GM08714 (cell line): ENCODE data around the gene SLC22A23.

ENCODE experiments used
- H3K4me3 ChIP-seq: fragments of 200-500 bp; sonication (Bioruptor generic); 2 replicates; pipeline ENCODE4 v1.5.1; 2014; ENCODE audit warnings: mild to moderate bottlenecking, low read length, inconsistent platforms
- ZNF274 ChIP-seq: IDR thresholded peaks from 2 replicates; pipeline ENCODE4 v1.6.1; 2012; ENCODE audit warnings: mild to moderate bottlenecking, low read depth, low read length

The SLC22A23 gene

GRCh38 chr6:3363296-3364025 lies 93.4 kb downstream of the SLC22A23 start:
- H3K4me3 ChIP-seq = no peak overlapping the region
- TF ChIP-seq ZNF274 = no peak

DNA sequence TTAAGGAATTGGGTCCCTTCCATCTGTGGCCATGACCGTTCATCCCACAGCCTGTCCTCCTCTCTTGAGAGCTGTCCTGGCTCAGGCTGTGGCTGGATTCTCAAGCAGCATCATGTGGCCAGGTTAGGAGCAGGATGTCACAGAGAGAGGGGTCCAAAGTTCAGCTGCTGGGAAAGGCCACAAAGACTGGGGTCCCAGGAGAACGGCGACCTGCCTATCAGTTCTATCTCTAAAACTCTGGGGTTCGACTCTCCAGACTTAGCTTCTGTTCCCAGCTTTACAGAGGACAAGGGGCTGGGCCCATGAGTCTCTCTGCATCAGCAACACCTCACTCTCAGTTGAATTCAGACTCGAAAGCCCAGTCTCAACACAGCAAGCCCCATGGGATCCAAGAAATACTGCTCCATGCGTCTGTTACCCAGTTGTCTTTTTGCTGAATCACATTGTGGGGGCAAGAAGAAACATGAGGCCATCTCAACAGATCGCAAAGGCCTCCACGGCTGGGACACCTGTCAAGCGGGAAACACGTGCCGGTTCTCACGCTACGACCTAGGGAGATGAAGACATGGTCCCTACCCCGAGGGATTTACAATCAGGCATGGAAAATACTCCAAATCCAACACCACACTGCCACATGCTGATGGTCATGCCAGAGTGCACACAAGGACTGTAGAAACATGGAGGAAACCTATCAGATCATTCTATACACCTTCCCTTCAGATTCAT lies 95.4 kb downstream of the SLC22A23 start:
- no peak for TF ChIP-seq ZNF274
- no peak overlapping the region for H3K4me3 ChIP-seq

DNA sequence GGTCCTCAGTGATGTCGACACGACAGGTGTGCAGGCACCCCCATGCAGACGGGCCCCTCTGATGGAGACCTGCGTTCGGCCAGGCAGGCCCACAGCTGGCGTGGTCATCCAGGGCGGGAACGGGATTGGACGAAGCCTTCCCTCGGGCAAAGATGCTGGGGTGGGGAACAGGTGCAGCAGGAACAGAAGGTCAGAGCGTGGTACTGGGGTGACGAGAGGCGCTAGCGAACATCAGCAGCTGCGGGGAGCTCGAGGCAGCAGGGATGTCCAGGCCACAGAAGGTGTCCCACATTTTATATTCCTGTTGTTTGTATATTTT lies 96.2 kb downstream of the SLC22A23 start:
- no peak for TF ChIP-seq ZNF274
- no peak overlapping the region for H3K4me3 ChIP-seq

DNA sequence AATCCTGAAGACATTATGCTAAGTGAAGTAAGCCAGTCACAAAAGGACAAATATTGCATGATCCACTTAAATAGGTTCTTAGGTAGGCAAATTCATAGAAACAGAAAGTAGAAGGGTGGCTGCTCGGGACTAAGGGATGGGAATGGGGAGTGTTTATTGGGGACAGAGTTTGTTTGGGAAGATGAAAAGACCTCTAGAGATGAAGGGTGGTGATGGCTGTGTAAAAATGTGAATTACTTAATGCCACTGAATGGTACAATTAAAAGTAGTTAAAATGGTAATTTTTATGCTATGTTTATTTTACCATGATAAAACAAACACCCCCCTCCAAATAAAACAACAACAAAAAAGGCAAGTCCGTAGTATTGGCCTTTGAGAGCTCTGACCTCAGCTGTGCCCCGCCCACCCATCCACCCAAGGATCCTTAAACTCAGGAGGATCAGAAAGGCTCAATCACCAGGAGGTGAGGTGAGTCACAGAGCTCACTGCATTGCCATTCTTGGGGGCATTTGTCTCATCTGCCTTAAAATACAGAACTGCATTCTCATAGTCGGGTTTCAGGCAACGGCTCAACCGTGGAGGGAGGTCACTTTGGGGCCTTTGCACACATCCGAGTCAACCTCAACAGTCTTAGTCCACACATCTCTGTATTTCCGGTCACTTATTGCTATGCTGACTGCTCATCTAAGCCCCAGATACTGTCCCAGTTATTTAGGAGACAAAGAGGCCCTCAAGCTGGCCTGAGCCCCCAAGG lies 96.7 kb downstream of the SLC22A23 start:
- TF ChIP-seq ZNF274 = no peak
- no peak overlapping the region for H3K4me3 ChIP-seq

- no peak overlapping the region for H3K4me3 ChIP-seq
- no peak for TF ChIP-seq ZNF274
These were observed 97.6 kb downstream of the SLC22A23 start for GRCh38 chr6:3359101-3359752.

- TF ChIP-seq ZNF274 = no peak
- no peak overlapping the region for H3K4me3 ChIP-seq
These were observed 98.3 kb downstream of the SLC22A23 start for GRCh38 chr6:3358413-3359100.

GRCh38 chr6:3357678-3358077 lies 99.2 kb downstream of the SLC22A23 start:
- no peak overlapping the region for H3K4me3 ChIP-seq
- TF ChIP-seq ZNF274 = no peak

GRCh38 chr6:3356824-3357420 lies 99.9 kb downstream of the SLC22A23 start:
- TF ChIP-seq ZNF274 = no peak
- no peak overlapping the region for H3K4me3 ChIP-seq

DNA sequence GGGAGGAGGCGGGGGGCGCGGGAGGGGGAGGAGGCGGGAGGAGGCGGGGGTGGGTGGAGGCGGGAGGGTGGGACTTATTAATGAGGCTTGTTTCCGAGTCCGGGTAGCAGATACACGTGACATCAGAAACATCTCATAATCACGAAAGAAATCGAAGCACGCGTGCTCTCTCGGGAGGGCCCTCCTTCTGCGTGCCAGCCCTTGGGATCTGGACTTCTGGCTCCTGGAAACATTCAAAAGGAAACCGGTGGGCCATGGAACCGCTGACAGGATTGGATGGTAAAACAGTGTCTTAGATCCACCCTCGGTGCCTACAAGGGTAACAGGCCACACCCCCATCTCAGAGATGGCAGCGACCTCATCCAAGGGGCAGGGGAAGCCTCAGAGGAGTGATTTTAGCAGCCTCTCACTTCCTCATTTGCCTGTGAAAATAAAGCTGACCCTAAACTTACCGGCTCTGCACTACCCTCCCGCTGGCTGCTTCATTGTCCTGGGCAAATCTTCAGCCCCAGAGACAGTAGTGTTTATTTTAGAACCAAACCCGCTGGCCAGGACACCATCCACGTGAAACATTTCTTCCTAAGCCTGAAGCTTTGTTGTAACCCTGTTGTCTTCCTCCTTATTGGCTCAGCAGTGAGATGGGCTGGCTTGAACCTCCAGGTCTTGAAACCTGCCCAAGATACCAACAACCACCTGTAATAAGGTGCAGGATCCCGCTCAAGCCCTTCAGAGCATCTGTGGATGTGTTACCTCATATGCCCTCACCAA lies 100.6 kb downstream of the SLC22A23 start:
- H3K4me3 ChIP-seq = peak overlapping the region; percentile 12; the same call in 1 of the 2 replicates
- no peak for TF ChIP-seq ZNF274

- H3K4me3 ChIP-seq = no peak overlapping the region
- TF ChIP-seq ZNF274 = no peak
These were observed 101.3 kb downstream of the SLC22A23 start for GRCh38 chr6:3355358-3356055.

DNA sequence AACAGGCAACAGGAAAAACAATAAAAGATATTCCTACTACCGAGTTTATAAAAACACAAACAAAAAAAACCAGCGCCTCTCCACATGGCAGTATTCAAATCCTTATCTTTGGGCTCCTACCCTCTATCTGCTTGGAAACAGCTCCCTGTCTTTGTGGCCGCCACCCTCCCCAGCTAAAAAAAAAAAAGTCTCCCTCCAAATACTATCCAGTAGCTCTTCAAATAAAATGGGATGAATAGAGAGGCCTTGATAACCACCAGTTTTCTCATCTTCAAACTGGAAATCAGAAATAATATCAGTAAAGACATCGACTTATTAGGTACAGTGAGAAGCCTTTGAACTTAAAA lies 101.9 kb downstream of the SLC22A23 start:
- no peak for TF ChIP-seq ZNF274
- no peak overlapping the region for H3K4me3 ChIP-seq

GRCh38 chr6:3353939-3354338 lies 102.9 kb downstream of the SLC22A23 start:
- H3K4me3 ChIP-seq = no peak overlapping the region
- TF ChIP-seq ZNF274 = no peak
